Peyer's patch (tissue), 4 donors: ENCODE measurements around the gene NFE2L3. TPM values are rescaled to one million over a fixed set of nuclear protein-coding genes. Genes with fewer than 3 reads are reported as not detected.

Experiments used
- DNase-seq, 3 donors: peaks; one replicate each; pipeline ENCODE4 v3.0.0-alpha.2; 2017 to 2019
- H3K27ac ChIP-seq, 4 donors: fragments of 200-600 bp; sonication (generic); one replicate each; pipeline ENCODE4 v1.5.1; 2016 to 2019
- H3K27me3 ChIP-seq, 2 donors: fragments of 200-600 bp; sonication (generic); one replicate each; pipeline ENCODE4 v1.5.1; 2019
- H3K36me3 ChIP-seq, 3 donors: fragments of 200-600 bp; sonication (generic); one replicate each; pipeline ENCODE4 v1.5.1; 2016 to 2019
- H3K4me1 ChIP-seq, 4 donors: fragments of 200-600 bp; sonication (generic); one replicate each; pipeline ENCODE4 v1.5.1; 2016 to 2019
- H3K4me3 ChIP-seq, 4 donors: fragments of 200-600 bp; sonication (generic); 1 replicate in 3 of 4; 2 replicates in 1 of 4; pipeline ENCODE4 v1.5.1; 2016 to 2019; ENCODE audit warnings: mild to moderate bottlenecking in 1 of 4
- H3K9me3 ChIP-seq, 4 donors: fragments of 200-600 bp; sonication (generic); one replicate each; pipeline ENCODE4 v1.5.1; 2016 to 2019; ENCODE audit warnings: mild to moderate bottlenecking in 1 of 4
- POLR2A ChIP-seq, 2 donors: fragments of 450-650 bp; IDR thresholded peaks; one replicate each; pipeline ENCODE4 v1.5.1; 2017; ENCODE audit warnings: antibody characterized with exemption in 2 of 2, mild to moderate bottlenecking in 2 of 2, moderate library complexity in 2 of 2
- total RNA-seq, 4 donors: library from RNA; depleted of rRNA; stranded (reverse); fragments of >200 nt; gene quantifications; one replicate each; pipeline ENCODE4 v1.1.0, GENCODE V29; 2016
- TF ChIP-seq, protein P1 (sequence below), 6 experiments: fragments of 450-650 bp in 4 of 6; fragments of 200-600 bp in 2 of 6; sonication (generic) in 1 of 6; IDR thresholded peaks; one replicate each; pipeline ENCODE4 v1.5.1; 2017 to 2019; ENCODE audit warnings: antibody characterized with exemption in 6 of 6, mild to moderate bottlenecking in 3 of 6, moderate library complexity in 1 of 6

Gene NFE2L3
- total RNA-seq, 4 donors from 2014 or later: 5.3 to 10.5 (median 6.6) TPM

GRCh38 chr7:26167303-26167934 lies 15.4 kb downstream of the NFE2L3 start:
- Histone ChIP-seq H3K27me3 (no peaks in the 10 kb centered on the region), H3K9me3 (no peaks in the 10 kb centered on the region), H3K27ac (peak overlapping the region in 3 of 4 donors; percentile 16 to 51 (median 39)), H3K36me3 (no peaks in the 10 kb centered on the region), H3K4me1 (peaks cover 0 to 18% (median 6%) of the 10 kb centered on the region in 4 donors), H3K4me3 (no peak overlapping the region)
- TF ChIP-seq, protein P1, sequence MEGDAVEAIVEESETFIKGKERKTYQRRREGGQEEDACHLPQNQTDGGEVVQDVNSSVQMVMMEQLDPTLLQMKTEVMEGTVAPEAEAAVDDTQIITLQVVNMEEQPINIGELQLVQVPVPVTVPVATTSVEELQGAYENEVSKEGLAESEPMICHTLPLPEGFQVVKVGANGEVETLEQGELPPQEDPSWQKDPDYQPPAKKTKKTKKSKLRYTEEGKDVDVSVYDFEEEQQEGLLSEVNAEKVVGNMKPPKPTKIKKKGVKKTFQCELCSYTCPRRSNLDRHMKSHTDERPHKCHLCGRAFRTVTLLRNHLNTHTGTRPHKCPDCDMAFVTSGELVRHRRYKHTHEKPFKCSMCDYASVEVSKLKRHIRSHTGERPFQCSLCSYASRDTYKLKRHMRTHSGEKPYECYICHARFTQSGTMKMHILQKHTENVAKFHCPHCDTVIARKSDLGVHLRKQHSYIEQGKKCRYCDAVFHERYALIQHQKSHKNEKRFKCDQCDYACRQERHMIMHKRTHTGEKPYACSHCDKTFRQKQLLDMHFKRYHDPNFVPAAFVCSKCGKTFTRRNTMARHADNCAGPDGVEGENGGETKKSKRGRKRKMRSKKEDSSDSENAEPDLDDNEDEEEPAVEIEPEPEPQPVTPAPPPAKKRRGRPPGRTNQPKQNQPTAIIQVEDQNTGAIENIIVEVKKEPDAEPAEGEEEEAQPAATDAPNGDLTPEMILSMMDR (IDR thresholded peaks at IDR 0.05): no peak
- TF ChIP-seq POLR2A (IDR thresholded peaks at IDR 0.05): no peak
- DNase-seq: no peak

DNA sequence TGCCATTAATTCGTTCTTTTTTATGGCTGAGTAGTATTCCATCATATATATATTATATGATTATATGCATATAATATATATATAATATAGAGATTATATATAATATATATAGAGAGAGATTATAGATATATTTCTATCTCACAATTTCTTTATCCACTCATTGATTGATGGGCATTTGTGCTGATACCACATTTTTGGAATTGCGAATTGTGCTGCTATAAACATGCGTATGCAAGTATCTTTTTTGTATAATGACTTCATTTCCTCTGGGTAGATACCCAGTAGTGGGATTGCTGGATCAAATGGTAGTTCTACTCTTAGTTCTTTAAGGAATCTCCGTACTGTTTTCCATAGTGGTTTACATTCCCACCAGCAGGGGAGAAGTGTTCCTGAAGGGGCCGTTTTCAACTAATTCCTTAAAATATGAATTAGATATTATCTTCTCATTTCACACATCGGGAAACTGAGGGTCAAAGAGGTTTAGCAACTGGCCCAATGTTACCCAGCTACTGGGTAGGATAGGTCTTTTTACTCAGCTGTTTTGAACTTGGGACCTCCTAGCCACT lies 16.5 kb downstream of the NFE2L3 start:
- Histone ChIP-seq H3K36me3 (no peaks in the 10 kb centered on the region), H3K27me3 (no peaks in the 10 kb centered on the region), H3K9me3 (no peaks in the 10 kb centered on the region), H3K27ac (no peak overlapping the region), H3K4me3 (no peak overlapping the region), H3K4me1 (peaks cover 0 to 18% (median 6%) of the 10 kb centered on the region in 4 donors)
- TF ChIP-seq, protein P1 (IDR thresholded peaks at IDR 0.05): no peak
- TF ChIP-seq POLR2A (IDR thresholded peaks at IDR 0.05): no peak
- DNase-seq: no peak

GRCh38 chr7:26169271-26169670 lies 17.3 kb downstream of the NFE2L3 start:
- no peaks in the 10 kb centered on the region for H3K36me3 ChIP-seq
- H3K4me3 ChIP-seq: no peak overlapping the region
- no peaks in the 10 kb centered on the region for H3K27me3 ChIP-seq
- no peak for DNase-seq
- no peaks in the 10 kb centered on the region for H3K9me3 ChIP-seq
- H3K4me1 ChIP-seq: peaks cover 0 to 18% (median 6%) of the 10 kb centered on the region in 4 donors
- TF ChIP-seq POLR2A (IDR thresholded peaks at IDR 0.05): no peak
- TF ChIP-seq, protein P1 (IDR thresholded peaks at IDR 0.05): no peak
- no peak overlapping the region for H3K27ac ChIP-seq

- TF ChIP-seq POLR2A (IDR thresholded peaks at IDR 0.05): no peak
- TF ChIP-seq, protein P1 (IDR thresholded peaks at IDR 0.05): no peak
- no peak overlapping the region for H3K27ac ChIP-seq
- no peaks in the 10 kb centered on the region for H3K9me3 ChIP-seq
- H3K36me3 ChIP-seq: no peaks in the 10 kb centered on the region
- H3K4me1 ChIP-seq: peaks cover 0 to 18% (median 6%) of the 10 kb centered on the region in 4 donors
- no peak overlapping the region for H3K4me3 ChIP-seq
- no peaks in the 10 kb centered on the region for H3K27me3 ChIP-seq
- no peak for DNase-seq
These were observed 18.7 kb downstream of the NFE2L3 start for GRCh38 chr7:26170663-26171062.

- DNase-seq: no peak
- peaks cover 0 to 11% (median 3%) of the 10 kb centered on the region in 4 donors for H3K4me1 ChIP-seq
- TF ChIP-seq, protein P1 (IDR thresholded peaks at IDR 0.05): no peak
- TF ChIP-seq POLR2A (IDR thresholded peaks at IDR 0.05): no peak
- no peak overlapping the region for H3K4me3 ChIP-seq
- no peaks in the 10 kb centered on the region for H3K27me3 ChIP-seq
- no peaks in the 10 kb centered on the region for H3K36me3 ChIP-seq
- H3K27ac ChIP-seq: no peak overlapping the region
- H3K9me3 ChIP-seq: no peaks in the 10 kb centered on the region
These were observed 19.6 kb downstream of the NFE2L3 start for GRCh38 chr7:26171601-26172000.
